K562 (cell line): ENCODE results near the gene C11orf58.

Source experiments
- CHD4 ChIP-seq: fragments of 200-600 bp; sonication (generic); IDR thresholded peaks from 3 replicates; pipeline ENCODE4 v1.6.1; 2012; ENCODE audit warnings: low read depth, mild to moderate bottlenecking, mixed read lengths, low read length, inconsistent platforms; ENCODE audit not compliant: insufficient read depth, insufficient replicate concordance, poor library complexity, severe bottlenecking
- POLR2A ChIP-seq: fragments of 450-650 bp; conservative IDR thresholded peaks from 2 replicates; pipeline ENCODE4 v1.6.1; 2016
- PYGO2 ChIP-seq: fragments of 450-650 bp; IDR thresholded peaks from 2 replicates; pipeline ENCODE4 v1.6.1; 2016; ENCODE audit warnings: mild to moderate bottlenecking, missing genetic modification characterization, moderate library complexity, missing compliant biosample characterization
- ZNF224 ChIP-seq: sonication (generic); formaldehyde crosslinking; IDR thresholded peaks from 2 replicates; pipeline ENCODE4 v1.8.0; 2022; ENCODE audit warnings: mild to moderate bottlenecking, missing genetic modification reagents
- TF ChIP-seq, protein P1 (sequence below), 3 experiments: IDR thresholded peaks in 2 of 3; conservative IDR thresholded peaks in 1 of 3; 2 replicates each; pipeline ENCODE4 v1.5.1; 2011 to 2012; ENCODE audit warnings: low read length in 3 of 3, mild to moderate bottlenecking in 3 of 3, control low read depth in 2 of 3, improper control_type of control experiment in 1 of 3, inconsistent platforms in 1 of 3, low read depth in 1 of 3, mixed read lengths in 1 of 3, moderate library complexity in 1 of 3; ENCODE audit not compliant: insufficient read depth in 2 of 3
- TF ChIP-seq, protein P2 (sequence below): fragments of 450-650 bp; IDR thresholded peaks from 2 replicates; pipeline ENCODE4 v1.6.1; 2018; ENCODE audit warnings: mild to moderate bottlenecking, low read depth; ENCODE audit not compliant: partially characterized antibody
- TF ChIP-seq, protein P3 (sequence below), 2 experiments: fragments of 450-650 bp in 1 of 2; sonication (generic) in 1 of 2; formaldehyde crosslinking in 1 of 2; IDR thresholded peaks in 1 of 2; conservative IDR thresholded peaks in 1 of 2; 2 replicates each; pipeline versions ENCODE4 v1.6.1 to v1.8.1; 2016 to 2023; ENCODE audit warnings: mild to moderate bottlenecking in 2 of 2, moderate library complexity in 2 of 2, inconsistent platforms in 1 of 2, missing genetic modification reagents in 1 of 2

DNA sequence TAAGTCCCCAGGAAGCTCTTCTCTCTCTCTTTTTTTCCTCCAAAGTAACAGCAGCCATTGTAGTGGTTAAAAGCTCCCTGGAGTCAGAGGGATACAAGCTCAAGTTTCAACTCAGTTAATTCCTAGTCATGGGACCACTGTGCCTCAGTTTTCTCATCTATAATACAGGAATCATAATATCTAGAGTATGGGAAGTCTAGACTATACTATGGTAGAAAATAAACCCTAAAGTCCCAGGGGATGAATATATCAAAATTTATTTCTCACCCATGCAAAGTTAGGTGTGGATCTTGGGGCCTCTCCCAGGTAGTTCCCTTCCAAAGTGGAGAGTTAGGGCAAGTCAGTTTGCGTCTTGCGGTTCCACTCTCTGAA, 33.7 kb downstream of the C11orf58 start:
- TF ChIP-seq, protein P1, sequence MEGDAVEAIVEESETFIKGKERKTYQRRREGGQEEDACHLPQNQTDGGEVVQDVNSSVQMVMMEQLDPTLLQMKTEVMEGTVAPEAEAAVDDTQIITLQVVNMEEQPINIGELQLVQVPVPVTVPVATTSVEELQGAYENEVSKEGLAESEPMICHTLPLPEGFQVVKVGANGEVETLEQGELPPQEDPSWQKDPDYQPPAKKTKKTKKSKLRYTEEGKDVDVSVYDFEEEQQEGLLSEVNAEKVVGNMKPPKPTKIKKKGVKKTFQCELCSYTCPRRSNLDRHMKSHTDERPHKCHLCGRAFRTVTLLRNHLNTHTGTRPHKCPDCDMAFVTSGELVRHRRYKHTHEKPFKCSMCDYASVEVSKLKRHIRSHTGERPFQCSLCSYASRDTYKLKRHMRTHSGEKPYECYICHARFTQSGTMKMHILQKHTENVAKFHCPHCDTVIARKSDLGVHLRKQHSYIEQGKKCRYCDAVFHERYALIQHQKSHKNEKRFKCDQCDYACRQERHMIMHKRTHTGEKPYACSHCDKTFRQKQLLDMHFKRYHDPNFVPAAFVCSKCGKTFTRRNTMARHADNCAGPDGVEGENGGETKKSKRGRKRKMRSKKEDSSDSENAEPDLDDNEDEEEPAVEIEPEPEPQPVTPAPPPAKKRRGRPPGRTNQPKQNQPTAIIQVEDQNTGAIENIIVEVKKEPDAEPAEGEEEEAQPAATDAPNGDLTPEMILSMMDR (IDR thresholded peaks at IDR 0.05 in 2 of 3, conservative IDR thresholded peaks at IDR 0.05 in 1 of 3; ENCODE audit: insufficient read depth in 2 of 3, low read depth in 1 of 3, low read length in 3 of 3), result no peak
- no peak for TF ChIP-seq PYGO2 (tag)
- TF ChIP-seq, protein P2, sequence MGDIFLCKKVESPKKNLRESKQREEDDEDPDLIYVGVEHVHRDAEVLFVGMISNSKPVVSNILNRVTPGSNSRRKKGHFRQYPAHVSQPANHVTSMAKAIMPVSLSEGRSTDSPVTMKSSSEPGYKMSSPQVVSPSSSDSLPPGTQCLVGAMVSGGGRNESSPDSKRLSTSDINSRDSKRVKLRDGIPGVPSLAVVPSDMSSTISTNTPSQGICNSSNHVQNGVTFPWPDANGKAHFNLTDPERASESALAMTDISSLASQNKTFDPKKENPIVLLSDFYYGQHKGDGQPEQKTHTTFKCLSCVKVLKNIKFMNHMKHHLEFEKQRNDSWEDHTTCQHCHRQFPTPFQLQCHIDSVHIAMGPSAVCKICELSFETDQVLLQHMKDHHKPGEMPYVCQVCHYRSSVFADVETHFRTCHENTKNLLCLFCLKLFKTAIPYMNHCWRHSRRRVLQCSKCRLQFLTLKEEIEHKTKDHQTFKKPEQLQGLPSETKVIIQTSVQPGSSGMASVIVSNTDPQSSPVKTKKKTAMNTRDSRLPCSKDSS, result no peak
- TF ChIP-seq, protein P3, sequence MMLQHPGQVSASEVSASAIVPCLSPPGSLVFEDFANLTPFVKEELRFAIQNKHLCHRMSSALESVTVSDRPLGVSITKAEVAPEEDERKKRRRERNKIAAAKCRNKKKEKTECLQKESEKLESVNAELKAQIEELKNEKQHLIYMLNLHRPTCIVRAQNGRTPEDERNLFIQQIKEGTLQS (IDR thresholded peaks at IDR 0.05), result no peak
- TF ChIP-seq, protein P3 (CRISPR knock-in tag; conservative IDR thresholded peaks at IDR 0.05), result no peak
- no peak for TF ChIP-seq POLR2A
- TF ChIP-seq ZNF224, result no peak
- no peak for TF ChIP-seq CHD4
